ENCODE data around the gene KIF1C. TPM values are rescaled to one million over a fixed set of nuclear protein-coding genes. Genes with fewer than 3 reads are reported as not detected.

Gene KIF1C
- total and polyA plus RNA-seq, 9 of the 15 experiments (the other 6 are each of a cell fraction or from before 2014, with no cell fraction given): 0.38 to 68.4 (median 25.1) TPM

- TF ChIP-seq CLOCK (CRISPR knock-in tag; IDR thresholded peaks at IDR 0.05; ENCODE audit: borderline replicate concordance) (no peak), FIP1L1 (IDR thresholded peaks at IDR 0.05; ENCODE audit: low read depth, low read length, poor library complexity, severe bottlenecking) (no peak), XRCC3 (IDR thresholded peaks at IDR 0.05) (no peak), ZNF77 (CRISPR knock-in tag; IDR thresholded peaks at IDR 0.05) (no peak), ESRRA (IDR thresholded peaks at IDR 0.05; ENCODE audit: borderline replicate concordance, low read depth) (no peak), TGIF2 (CRISPR knock-in tag; IDR thresholded peaks at IDR 0.05) (no peak), ZNF644 (tag; IDR thresholded peaks at IDR 0.05; ENCODE audit: low read depth) (no peak), RBM39 (optimal IDR thresholded peaks at IDR 0.05; ENCODE audit: low read depth, low read length) (no peak), XRCC5 (IDR thresholded peaks at IDR 0.05; ENCODE audit: low read depth, low read length) (no peak), GATA2 (CRISPR knock-in tag; IDR thresholded peaks at IDR 0.05) (no peak), E2F8 (IDR thresholded peaks at IDR 0.05; ENCODE audit: low read depth, partially characterized antibody) (no peak), HMBOX1 (IDR thresholded peaks at IDR 0.05) (no peak), ZNF23 (CRISPR knock-in tag; IDR thresholded peaks at IDR 0.05) (no peak), ZNF764 (CRISPR knock-in tag; IDR thresholded peaks at IDR 0.05; ENCODE audit: low read depth) (no peak), ZNF780A (CRISPR knock-in tag; IDR thresholded peaks at IDR 0.05) (no peak), SMAD3 (CRISPR knock-in tag; conservative IDR thresholded peaks at IDR 0.05) (no peak), SMARCA4 (IDR thresholded peaks at IDR 0.05) (no peak)
- TF ChIP-seq, protein P1, sequence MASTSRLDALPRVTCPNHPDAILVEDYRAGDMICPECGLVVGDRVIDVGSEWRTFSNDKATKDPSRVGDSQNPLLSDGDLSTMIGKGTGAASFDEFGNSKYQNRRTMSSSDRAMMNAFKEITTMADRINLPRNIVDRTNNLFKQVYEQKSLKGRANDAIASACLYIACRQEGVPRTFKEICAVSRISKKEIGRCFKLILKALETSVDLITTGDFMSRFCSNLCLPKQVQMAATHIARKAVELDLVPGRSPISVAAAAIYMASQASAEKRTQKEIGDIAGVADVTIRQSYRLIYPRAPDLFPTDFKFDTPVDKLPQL (IDR thresholded peaks at IDR 0.05; ENCODE audit: extremely low read depth, insufficient read length): no peak
- TF ChIP-seq, protein P2, sequence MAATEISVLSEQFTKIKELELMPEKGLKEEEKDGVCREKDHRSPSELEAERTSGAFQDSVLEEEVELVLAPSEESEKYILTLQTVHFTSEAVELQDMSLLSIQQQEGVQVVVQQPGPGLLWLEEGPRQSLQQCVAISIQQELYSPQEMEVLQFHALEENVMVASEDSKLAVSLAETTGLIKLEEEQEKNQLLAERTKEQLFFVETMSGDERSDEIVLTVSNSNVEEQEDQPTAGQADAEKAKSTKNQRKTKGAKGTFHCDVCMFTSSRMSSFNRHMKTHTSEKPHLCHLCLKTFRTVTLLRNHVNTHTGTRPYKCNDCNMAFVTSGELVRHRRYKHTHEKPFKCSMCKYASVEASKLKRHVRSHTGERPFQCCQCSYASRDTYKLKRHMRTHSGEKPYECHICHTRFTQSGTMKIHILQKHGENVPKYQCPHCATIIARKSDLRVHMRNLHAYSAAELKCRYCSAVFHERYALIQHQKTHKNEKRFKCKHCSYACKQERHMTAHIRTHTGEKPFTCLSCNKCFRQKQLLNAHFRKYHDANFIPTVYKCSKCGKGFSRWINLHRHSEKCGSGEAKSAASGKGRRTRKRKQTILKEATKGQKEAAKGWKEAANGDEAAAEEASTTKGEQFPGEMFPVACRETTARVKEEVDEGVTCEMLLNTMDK (IDR thresholded peaks at IDR 0.05; ENCODE audit: borderline replicate concordance, insufficient read depth, low read depth, low read length, poor library complexity, severe bottlenecking): no peak
Measured at GRCh38 chr17:4966844-4967538, 30.8 kb upstream of the KIF1C start (continued).

Measured in K562 (cell line).